CD8-positive, alpha-beta memory T cell (primary cell): ENCODE results near the gene KIF6. TPM values are rescaled to one million over a fixed set of nuclear protein-coding genes. Genes with fewer than 3 reads are reported as not detected.

Source experiments
- CTCF ChIA-PET: fragments of 350-600 bp; sonication (Branson Sonifier 250); formaldehyde crosslinking; loops from one replicate; lab custom pipeline; 2021; ENCODE audit warnings: antibody characterized with exemption; lab: Charles Lee
- POLR2A ChIA-PET: fragments of 350-600 bp; sonication (Branson Sonifier 250); formaldehyde crosslinking; loops from one replicate; lab custom pipeline; 2021; ENCODE audit warnings: antibody characterized with exemption; lab: Charles Lee
- DNase-seq, 5 donors: peaks; one replicate each; pipeline versions ENCODE4 v3.0.0 to v3.0.0-alpha.2; 2020 to 2022; ENCODE audit warnings: mixed read lengths in 1 of 5
- H3K27ac ChIP-seq: one replicate; pipeline ENCODE4 v1.7.0; 2013; ENCODE audit warnings: low read depth, mild to moderate bottlenecking, low read length, moderate library complexity
- H3K27me3 ChIP-seq: 2 replicates; pipeline ENCODE4 v1.7.0; 2013; ENCODE audit warnings: low read length, mild to moderate bottlenecking; ENCODE audit not compliant: insufficient read depth, poor library complexity, severe bottlenecking
- H3K36me3 ChIP-seq: 2 replicates; pipeline ENCODE4 v1.7.0; 2013; ENCODE audit warnings: mild to moderate bottlenecking, low read length, moderate library complexity; ENCODE audit not compliant: insufficient read depth
- H3K4me1 ChIP-seq: 2 replicates; pipeline ENCODE4 v1.7.0; 2013; ENCODE audit warnings: mild to moderate bottlenecking, low read length, moderate library complexity; ENCODE audit not compliant: insufficient read depth
- H3K4me3 ChIP-seq: 2 replicates; pipeline ENCODE4 v1.7.0; 2013; ENCODE audit warnings: mild to moderate bottlenecking, low read length
- H3K9me3 ChIP-seq: 2 replicates; pipeline ENCODE4 v1.7.0; 2013; ENCODE audit warnings: mild to moderate bottlenecking, low read length
- H3K27ac Mint-ChIP-seq, 8 donors: one replicate each; pipeline ENCODE4 v1.8.0; 2020 to 2021; ENCODE audit warnings: mixed read lengths in 8 of 8, mild to moderate bottlenecking in 6 of 8, inconsistent platforms in 3 of 8, moderate library complexity in 3 of 8
- H3K27me3 Mint-ChIP-seq, 2 donors: one replicate each; pipeline ENCODE4 v1.8.0; 2020 to 2021; ENCODE audit warnings: mixed read lengths in 2 of 2, mild to moderate bottlenecking in 1 of 2, moderate library complexity in 1 of 2
- H3K36me3 Mint-ChIP-seq, 3 donors: one replicate each; pipeline ENCODE4 v1.8.0; 2020 to 2021; ENCODE audit warnings: mixed read lengths in 3 of 3, inconsistent platforms in 1 of 3, mild to moderate bottlenecking in 1 of 3
- H3K4me1 Mint-ChIP-seq, 3 donors: one replicate each; pipeline ENCODE4 v1.8.0; 2020 to 2021; ENCODE audit warnings: mixed read lengths in 3 of 3, inconsistent platforms in 1 of 3, mild to moderate bottlenecking in 1 of 3
- H3K4me3 Mint-ChIP-seq, 7 donors: one replicate each; pipeline ENCODE4 v1.8.0; 2020 to 2021; ENCODE audit warnings: mixed read lengths in 7 of 7, mild to moderate bottlenecking in 6 of 7, moderate library complexity in 4 of 7, inconsistent platforms in 2 of 7
- H3K9me3 Mint-ChIP-seq, 5 donors: one replicate each; pipeline ENCODE4 v1.8.0; 2020 to 2022; ENCODE audit warnings: mixed read lengths in 5 of 5, mild to moderate bottlenecking in 3 of 5, moderate library complexity in 2 of 5, inconsistent platforms in 1 of 5
- polyA plus RNA-seq: library from polyadenylated mRNA; unstranded; fragments of 300-500 nt; fragmentation: Illumina TruSeq; gene quantifications from one replicate; pipeline ENCODE4 v1.2.3, GENCODE V29; 2021
- total RNA-seq, 2 experiments: library from RNA; stranded (reverse); gene quantifications; one replicate each; pipeline ENCODE4 v1.2.3, GENCODE V29; 2021

KIF6 gene
- total and polyA plus RNA-seq, 3 experiments from 2014 or later, result 0.22 TPM; not detected in 1

DNA sequence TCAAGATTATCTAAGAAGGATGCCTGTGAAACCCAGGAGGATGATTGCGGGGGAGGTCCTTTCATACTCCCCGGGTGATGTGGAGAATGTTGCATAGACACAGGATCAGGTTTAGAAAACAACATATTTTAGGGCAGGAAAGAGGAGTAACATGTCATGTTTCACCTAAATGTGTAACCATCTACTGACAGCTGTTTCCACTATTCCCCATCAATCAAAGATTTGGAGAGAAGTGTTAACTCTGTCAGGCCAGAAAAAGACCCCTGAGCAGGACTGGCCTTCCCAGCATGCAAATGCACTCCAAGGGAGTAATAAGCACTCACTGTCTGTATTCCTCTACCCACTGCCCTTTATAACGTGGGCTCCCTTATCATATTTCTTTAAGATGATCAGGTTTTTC is 254.7 kb downstream of the KIF6 start:
- H3K27ac ChIP-seq, result no peak overlapping the region
- H3K4me1 ChIP-seq, result no peaks in the 10 kb centered on the region
- no peaks in the 10 kb centered on the region for H3K9me3 ChIP-seq
- peaks cover 2 to 8% (median 3%) of the 10 kb centered on the region in 5 donors for H3K9me3 Mint-ChIP-seq
- H3K27me3 ChIP-seq, result no peaks in the 10 kb centered on the region
- H3K4me1 Mint-ChIP-seq, result peaks cover 4 to 9% (median 5%) of the 10 kb centered on the region in 3 donors
- DNase-seq, result no peak
- H3K4me3 Mint-ChIP-seq, result no peak overlapping the region
- no peak overlapping the region for H3K4me3 ChIP-seq
- H3K27me3 Mint-ChIP-seq, result peaks cover 4 to 11% of the 10 kb centered on the region in 2 donors
- no peak overlapping the region for H3K27ac Mint-ChIP-seq
- no peaks in the 10 kb centered on the region for H3K36me3 ChIP-seq
- POLR2A ChIA-PET, result no interaction called here
- CTCF ChIA-PET, result no interaction called here
- no peaks in the 10 kb centered on the region for H3K36me3 Mint-ChIP-seq

DNA sequence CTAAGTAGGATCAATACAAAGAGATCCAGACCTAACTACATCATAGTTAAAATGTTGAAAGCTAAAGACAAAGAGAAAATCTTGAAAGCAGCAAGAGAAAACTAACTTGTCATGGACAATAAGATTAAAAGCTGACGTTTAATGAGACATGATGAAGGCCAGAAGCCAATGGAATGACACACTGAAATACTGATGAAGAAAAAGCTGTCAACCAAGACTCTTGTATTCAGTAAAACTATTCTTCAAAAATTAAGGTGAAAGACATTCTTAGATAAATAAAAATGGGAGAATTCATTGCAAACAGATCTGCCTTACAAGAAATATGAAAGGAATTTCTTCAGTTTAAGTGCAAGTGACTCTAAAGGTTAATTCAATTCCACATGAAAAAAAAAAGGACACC is 256.8 kb downstream of the KIF6 start:
- Histone ChIP-seq H3K4me3 (no peak overlapping the region), H3K27me3 (no peaks in the 10 kb centered on the region), H3K9me3 (no peaks in the 10 kb centered on the region), H3K4me1 (no peaks in the 10 kb centered on the region), H3K27ac (no peak overlapping the region), H3K36me3 (no peaks in the 10 kb centered on the region)
- no peak overlapping the region for H3K4me3 Mint-ChIP-seq
- ChIA-PET POLR2A (no interaction called here), CTCF (no interaction called here)
- no peak for DNase-seq
- peaks cover 6 to 23% of the 10 kb centered on the region in 2 donors for H3K27me3 Mint-ChIP-seq
- H3K27ac Mint-ChIP-seq, result no peak overlapping the region
- peaks cover 4 to 9% (median 5%) of the 10 kb centered on the region in 3 donors for H3K4me1 Mint-ChIP-seq
- H3K9me3 Mint-ChIP-seq, result peaks cover 2 to 8% (median 5%) of the 10 kb centered on the region in 5 donors
- no peaks in the 10 kb centered on the region for H3K36me3 Mint-ChIP-seq

DNA sequence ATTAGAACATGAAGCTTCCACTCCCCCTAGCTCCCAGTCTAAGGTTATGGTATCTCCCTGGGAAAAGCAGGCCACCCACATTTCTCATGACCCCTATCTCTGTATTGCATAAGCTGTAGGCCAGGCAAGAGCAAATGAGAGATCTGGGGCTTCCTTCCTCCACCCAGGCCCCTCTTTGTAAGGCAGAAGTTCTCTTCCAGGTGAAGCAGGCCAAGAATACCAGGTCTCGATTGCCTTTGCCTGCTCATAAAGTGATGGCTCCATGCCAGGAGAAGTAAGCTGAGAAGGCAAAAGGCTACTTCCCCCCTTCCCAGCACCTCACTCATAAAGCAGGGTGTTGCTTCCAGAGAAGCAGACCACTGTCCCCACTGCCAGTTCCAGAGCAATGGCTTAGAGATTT is 258.6 kb downstream of the KIF6 start:
- DNase-seq, result no peak
- Mint-ChIP-seq H3K36me3 (no peaks in the 10 kb centered on the region), H3K4me1 (no peaks in the 10 kb centered on the region), H3K4me3 (no peak overlapping the region), H3K27me3 (peaks cover 6 to 28% of the 10 kb centered on the region in 2 donors), H3K9me3 (peaks cover 3 to 8% (median 5%) of the 10 kb centered on the region in 5 donors), H3K27ac (no peak overlapping the region)
- no peak overlapping the region for H3K27ac ChIP-seq
- no peak overlapping the region for H3K4me3 ChIP-seq
- H3K4me1 ChIP-seq, result no peaks in the 10 kb centered on the region
- H3K27me3 ChIP-seq, result no peaks in the 10 kb centered on the region
- no peaks in the 10 kb centered on the region for H3K9me3 ChIP-seq
- no peaks in the 10 kb centered on the region for H3K36me3 ChIP-seq
- ChIA-PET CTCF (no interaction called here), POLR2A (no interaction called here)

DNA sequence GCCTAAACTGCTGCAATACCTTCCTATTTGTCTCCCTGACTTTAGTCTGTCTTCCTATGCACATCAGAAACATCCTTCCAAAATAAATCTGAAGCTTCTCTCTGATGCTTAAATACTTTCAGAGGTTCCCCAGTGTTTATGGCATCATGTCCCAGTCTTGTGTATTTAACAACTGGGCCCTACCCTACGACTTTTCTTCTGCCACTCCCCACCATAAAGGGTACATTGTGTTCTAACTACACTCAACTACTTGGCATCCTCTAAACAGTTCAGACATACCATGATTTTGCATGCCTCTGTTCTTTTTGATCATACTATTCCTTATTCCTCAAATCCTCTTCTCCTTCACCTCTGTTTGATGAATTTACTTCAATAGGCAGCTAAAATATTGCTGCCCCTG is 259.7 kb downstream of the KIF6 start:
- no peak for DNase-seq
- no peaks in the 10 kb centered on the region for H3K9me3 ChIP-seq
- no peaks in the 10 kb centered on the region for H3K36me3 Mint-ChIP-seq
- H3K4me1 ChIP-seq, result no peaks in the 10 kb centered on the region
- no peak overlapping the region for H3K27ac ChIP-seq
- H3K36me3 ChIP-seq, result no peaks in the 10 kb centered on the region
- H3K4me1 Mint-ChIP-seq, result no peaks in the 10 kb centered on the region
- POLR2A ChIA-PET, result no interaction called here
- H3K4me3 ChIP-seq, result no peak overlapping the region
- H3K9me3 Mint-ChIP-seq, result peaks cover 4 to 9% (median 8%) of the 10 kb centered on the region in 5 donors
- no peak overlapping the region for H3K4me3 Mint-ChIP-seq
- H3K27ac Mint-ChIP-seq, result no peak overlapping the region
- CTCF ChIA-PET, result no interaction called here
- no peaks in the 10 kb centered on the region for H3K27me3 ChIP-seq
- peaks cover 6 to 28% of the 10 kb centered on the region in 2 donors for H3K27me3 Mint-ChIP-seq

DNA sequence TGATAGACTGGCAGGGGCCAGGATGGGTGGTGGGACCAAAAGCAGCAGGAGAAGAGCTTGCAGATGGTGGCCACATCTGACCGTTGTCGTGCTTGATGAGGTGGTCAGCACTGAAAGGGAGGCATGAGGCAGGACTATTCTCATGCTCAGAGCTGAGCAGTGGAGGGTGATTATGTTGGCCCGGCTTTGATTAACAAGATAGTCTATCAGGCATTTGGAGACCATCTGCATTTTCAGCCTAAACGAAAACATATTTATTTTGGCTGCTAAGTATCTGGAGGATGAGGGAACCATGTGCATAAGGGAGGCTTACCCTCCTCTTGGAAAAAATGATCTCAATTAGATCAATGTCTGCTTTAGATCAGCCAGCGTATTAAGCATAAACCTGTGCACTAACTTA is 261.1 kb downstream of the KIF6 start:
- H3K36me3 ChIP-seq, result no peaks in the 10 kb centered on the region
- H3K27me3 Mint-ChIP-seq, result peaks cover 6 to 28% of the 10 kb centered on the region in 2 donors
- CTCF ChIA-PET, result no interaction called here
- POLR2A ChIA-PET, result no interaction called here
- no peaks in the 10 kb centered on the region for H3K4me1 ChIP-seq
- H3K9me3 ChIP-seq, result no peaks in the 10 kb centered on the region
- no peaks in the 10 kb centered on the region for H3K36me3 Mint-ChIP-seq
- H3K9me3 Mint-ChIP-seq, result peaks cover 4 to 10% (median 8%) of the 10 kb centered on the region in 5 donors
- no peak overlapping the region for H3K27ac Mint-ChIP-seq
- no peaks in the 10 kb centered on the region for H3K4me1 Mint-ChIP-seq
- no peak overlapping the region for H3K4me3 ChIP-seq
- no peak overlapping the region for H3K27ac ChIP-seq
- H3K27me3 ChIP-seq, result no peaks in the 10 kb centered on the region
- H3K4me3 Mint-ChIP-seq, result no peak overlapping the region
- no peak for DNase-seq

- Histone ChIP-seq H3K4me3 (no peak overlapping the region), H3K36me3 (no peaks in the 10 kb centered on the region), H3K27ac (no peak overlapping the region), H3K9me3 (no peaks in the 10 kb centered on the region), H3K27me3 (no peaks in the 10 kb centered on the region), H3K4me1 (no peaks in the 10 kb centered on the region)
- Mint-ChIP-seq H3K27me3 (peaks cover 13 to 34% of the 10 kb centered on the region in 2 donors), H3K36me3 (no peaks in the 10 kb centered on the region), H3K4me3 (no peak overlapping the region), H3K27ac (no peak overlapping the region), H3K9me3 (peaks cover 6 to 7% (median 6%) of the 10 kb centered on the region in 5 donors), H3K4me1 (no peaks in the 10 kb centered on the region)
- no peak for DNase-seq
- POLR2A ChIA-PET, result no interaction called here
- CTCF ChIA-PET, result no interaction called here
Measured at GRCh38 chr6:39453956-39454524, 271.2 kb downstream of the KIF6 start.

DNA sequence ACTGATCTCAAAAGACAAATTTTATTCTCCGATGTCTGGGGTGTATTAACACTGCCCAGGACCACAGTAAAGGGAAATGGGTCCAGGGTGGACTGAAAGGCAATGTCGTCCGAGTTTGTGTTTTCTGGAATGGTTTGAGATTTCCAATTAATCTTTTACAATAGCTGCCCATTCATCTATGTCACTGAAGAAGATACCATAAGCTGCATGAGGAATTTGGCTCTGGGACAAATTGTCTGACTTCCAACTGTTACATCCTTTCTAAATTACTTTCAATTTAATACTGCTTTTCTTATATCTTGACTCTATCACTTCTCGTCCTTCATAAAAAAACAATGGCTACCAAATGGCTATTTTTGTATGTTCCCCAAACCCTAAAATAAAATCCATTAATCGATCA is 272.0 kb downstream of the KIF6 start:
- DNase-seq, result no peak
- Mint-ChIP-seq H3K9me3 (peaks cover 6 to 7% (median 6%) of the 10 kb centered on the region in 5 donors), H3K4me3 (no peak overlapping the region), H3K27me3 (peaks cover 13 to 42% of the 10 kb centered on the region in 2 donors), H3K36me3 (no peaks in the 10 kb centered on the region), H3K4me1 (no peaks in the 10 kb centered on the region), H3K27ac (no peak overlapping the region)
- Histone ChIP-seq H3K4me1 (no peaks in the 10 kb centered on the region), H3K27me3 (no peaks in the 10 kb centered on the region), H3K36me3 (no peaks in the 10 kb centered on the region), H3K27ac (no peak overlapping the region), H3K9me3 (no peaks in the 10 kb centered on the region), H3K4me3 (no peak overlapping the region)
- ChIA-PET POLR2A (no interaction called here), CTCF (no interaction called here)

DNA sequence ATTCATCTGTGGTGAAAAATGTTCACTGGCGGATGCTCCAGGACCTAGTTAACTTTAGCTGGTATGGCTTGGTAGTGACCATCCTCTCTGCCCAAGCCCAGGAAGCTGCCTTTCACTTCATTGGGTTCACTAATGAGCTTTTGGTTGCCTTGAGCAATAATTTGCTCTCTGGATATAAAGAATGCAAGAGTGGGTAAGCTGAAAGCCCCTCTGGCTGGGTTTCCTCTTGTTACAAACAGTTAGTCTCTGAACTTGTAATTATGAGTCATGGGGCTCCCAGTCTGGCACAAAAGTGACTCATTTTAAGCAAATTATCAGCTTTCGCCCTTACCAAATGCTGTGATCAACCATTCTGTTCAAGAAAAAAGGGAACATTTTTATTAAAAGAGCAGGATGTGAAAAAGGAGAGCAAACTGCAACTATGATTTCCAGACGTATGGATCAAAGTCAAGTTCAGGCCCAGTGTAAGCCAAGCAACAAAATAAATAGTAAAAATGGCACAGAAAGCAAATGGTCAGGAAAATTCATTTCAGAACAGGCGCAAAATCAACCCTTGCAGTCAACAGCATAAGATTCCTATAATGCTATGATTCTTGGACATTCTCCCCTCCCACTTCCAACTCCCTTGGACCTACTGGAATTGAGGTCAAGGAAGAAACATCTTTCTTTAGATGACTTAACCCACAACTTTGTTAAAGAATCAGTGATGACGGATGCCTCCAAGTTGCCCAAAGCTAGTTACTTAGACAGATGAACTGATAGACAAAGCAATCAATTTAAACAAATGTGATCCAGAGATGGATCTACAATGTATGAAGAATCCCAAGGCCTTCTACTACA is 272.7 kb downstream of the KIF6 start:
- no peak overlapping the region for H3K27ac Mint-ChIP-seq
- ChIA-PET CTCF (no interaction called here), POLR2A (no interaction called here)
- Histone ChIP-seq H3K27ac (no peak overlapping the region), H3K36me3 (no peaks in the 10 kb centered on the region), H3K27me3 (no peaks in the 10 kb centered on the region), H3K9me3 (no peaks in the 10 kb centered on the region), H3K4me3 (no peak overlapping the region), H3K4me1 (no peaks in the 10 kb centered on the region)
- DNase-seq, result no peak
- no peaks in the 10 kb centered on the region for H3K36me3 Mint-ChIP-seq
- H3K9me3 Mint-ChIP-seq, result peaks cover 6 to 7% (median 6%) of the 10 kb centered on the region in 5 donors
- H3K4me1 Mint-ChIP-seq, result no peaks in the 10 kb centered on the region
- H3K27me3 Mint-ChIP-seq, result peaks cover 13 to 42% of the 10 kb centered on the region in 2 donors
- no peak overlapping the region for H3K4me3 Mint-ChIP-seq
